NOMO-1 treated with dmso at 0.1 percent for 144 hours (cell line): ENCODE data around the gene KLHL29.
"Not testable (repeated sequence)": the region's sequence is repeated elsewhere in the genome, so short reads cannot be mapped to it uniquely, and the experiment has no call there.

Experiments
- DNase-seq: peaks from one replicate; lab custom pipeline; 2025; ENCODE audit not compliant: unreplicated experiment; lab: John Stamatoyannopoulos, UW

Gene KLHL29

DNA sequence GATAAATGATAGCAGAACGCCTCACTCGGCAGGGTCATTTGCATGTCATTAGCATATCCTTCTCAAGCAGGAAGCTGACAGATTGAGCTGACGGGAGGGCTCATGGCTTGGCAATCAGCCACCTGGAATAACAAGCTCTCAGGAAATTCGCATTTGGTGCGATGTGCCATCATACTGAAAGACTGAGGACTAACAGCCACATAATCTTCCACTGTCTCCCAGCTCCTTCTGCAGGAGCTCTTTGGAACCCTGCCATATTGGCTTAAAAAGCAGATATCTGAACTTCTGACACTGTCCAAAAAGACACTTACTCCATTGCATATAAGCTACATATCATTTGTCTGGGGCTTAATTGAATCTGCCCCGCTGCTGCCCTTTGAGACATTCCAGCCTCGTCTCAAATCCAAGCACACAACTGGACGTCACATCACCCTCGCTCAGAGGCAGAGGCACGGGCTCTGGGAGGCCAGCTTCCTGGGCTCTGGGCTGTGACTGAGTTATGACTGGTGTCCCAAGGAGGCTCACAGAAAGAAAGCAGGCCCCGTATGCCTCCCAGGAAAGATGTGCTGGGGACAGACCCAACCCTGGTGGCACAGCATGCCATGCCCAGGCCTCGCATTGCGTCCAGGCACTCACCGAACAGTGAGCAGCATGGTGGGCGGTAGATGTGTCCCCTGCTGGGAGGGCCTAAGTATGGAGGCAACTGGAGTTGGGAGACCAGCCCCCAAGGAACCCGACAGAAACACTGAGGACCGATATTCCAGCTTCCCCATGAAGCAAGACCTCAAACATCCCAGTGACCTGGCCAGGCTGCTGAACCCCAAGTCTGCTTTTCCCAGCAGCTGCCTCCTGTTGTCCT is 314.0 kb downstream of the KLHL29 start:
- DNase-seq: no peak

DNA sequence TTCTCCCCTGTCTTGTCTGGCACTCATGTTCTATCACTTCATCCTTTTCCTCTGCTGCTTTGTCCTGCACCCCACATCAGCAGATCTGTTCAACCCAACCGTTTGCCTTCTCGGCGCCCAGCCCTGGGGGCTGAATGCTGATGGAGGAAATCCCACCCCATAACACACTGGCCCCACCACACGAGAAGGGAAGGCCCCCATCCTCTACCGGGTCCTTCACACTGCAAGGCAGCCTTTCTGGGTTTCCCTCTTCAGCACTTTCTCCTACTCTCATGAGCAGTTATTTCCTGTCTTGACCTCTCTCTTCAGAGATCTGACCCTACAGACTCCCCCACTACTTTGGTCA is 314.6 kb downstream of the KLHL29 start:
- no peak for DNase-seq

DNA sequence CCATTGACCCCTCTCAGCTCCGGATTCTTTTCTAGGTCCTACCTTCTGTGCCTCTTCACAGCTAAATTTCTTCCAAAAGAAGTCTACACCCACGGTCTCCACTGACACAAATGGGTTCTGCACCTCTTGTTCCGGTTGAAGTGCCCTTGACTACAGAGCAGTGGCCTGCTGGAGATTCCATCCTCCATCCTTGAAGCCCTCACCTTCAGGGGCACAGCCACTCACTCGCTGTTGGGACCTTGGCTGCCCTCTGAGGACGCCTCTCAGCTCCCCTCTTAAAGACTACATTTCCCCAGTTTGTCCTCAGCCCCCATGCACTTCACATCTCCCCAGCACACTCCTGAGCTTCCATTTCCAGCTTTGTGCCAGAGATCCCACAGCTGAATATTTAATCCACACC is 315.6 kb downstream of the KLHL29 start:
- no peak for DNase-seq

DNA sequence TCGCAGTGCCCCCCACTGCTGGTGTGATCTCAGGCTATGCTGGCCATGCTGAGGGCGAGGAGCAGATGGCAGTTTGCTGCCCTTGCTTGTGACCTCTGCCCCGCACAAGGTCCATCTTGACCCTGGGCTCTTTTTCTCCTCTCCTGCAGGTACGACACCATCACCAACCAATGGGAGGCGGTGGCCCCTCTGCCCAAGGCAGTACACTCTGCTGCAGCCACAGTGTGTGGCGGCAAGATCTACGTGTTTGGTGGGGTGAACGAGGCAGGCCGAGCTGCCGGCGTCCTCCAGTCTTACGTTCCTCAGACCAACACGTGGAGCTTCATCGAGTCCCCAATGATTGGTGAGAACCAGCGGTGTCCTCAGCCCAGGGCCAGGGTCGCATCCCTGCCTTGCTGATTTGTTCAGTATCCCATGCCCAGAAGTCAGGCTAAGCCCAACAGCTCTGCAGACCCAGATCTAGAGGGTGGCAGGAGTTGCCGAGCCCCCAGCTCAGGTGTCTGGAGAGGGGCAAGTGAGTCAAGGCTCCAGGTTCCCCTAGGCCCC is 318.1 kb downstream of the KLHL29 start:
- DNase-seq: no peak

DNA sequence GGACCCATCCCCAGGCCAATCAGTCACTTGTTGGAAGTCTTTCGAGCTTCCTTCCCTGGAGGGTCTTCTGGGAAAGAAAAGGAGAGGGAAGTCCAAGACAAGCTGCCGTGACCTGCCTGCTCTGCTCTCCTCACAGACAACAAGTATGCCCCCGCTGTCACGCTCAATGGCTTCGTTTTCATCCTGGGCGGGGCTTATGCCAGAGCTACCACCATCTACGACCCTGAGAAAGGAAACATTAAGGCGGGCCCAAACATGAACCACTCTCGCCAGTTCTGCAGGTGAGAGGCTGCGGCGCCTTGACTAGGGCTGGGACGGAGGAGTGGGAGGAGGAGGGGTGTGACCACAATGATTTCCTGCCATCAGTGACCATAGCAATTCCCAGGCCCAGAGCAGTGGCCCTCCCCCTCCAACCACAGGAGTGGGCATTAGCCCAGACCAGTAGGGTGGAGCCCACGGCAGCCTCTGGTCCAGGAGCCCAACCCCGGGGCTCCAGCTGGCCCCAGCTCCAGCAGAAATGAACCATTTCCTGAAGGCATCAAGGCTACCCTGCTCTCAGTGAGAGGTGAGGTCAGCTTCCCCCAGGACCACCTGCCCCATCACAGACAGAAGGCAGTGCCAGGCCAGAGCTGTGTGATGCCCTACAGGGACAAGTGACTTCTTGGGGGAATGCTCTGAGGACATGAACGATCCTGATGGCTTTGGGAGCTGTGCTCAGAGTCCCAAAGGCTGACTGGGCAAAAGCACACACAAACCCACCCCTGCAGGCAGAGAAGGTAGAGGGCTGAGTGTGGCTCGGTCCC is 318.8 kb downstream of the KLHL29 start:
- no peak for DNase-seq

DNA sequence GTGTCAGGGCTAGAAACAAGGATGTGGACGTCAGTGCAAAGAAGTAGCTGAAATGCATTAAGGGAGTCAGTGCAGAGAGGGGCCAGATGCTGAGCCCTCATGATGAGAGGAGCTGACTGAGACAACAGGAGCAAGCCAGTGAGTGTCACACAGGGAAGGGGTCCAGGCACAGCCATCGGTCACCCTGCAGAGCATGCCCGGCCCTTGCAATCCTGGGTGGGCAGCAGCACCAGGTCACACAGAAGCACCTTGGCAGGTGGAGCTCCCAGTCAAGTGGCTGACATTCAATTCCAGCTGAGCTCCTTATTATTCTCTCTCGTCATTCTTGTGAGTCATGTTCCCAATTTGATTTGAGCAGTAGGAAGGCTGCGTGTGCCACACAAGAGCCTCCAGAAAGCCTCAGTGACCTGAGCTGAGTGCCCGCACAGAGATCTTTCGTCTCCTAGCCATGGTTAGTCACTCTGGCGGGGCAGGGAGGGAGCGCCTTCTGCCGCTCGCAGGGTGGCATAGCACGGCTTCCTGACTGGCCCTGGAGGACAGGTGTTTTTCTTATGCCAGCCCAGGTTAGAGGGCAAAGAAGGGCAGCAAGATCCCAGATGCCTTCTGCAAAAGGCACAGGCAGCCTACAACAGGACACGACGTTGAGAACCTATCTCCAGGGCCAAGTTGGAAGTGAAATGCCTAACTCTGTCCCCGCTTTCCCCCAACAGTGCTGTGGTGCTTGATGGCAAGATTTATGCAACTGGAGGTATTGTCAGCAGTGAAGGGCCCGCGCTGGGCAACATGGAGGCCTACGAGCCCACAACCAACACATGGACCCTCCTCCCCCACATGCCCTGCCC is 321.0 kb downstream of the KLHL29 start:
- no peak for DNase-seq

DNA sequence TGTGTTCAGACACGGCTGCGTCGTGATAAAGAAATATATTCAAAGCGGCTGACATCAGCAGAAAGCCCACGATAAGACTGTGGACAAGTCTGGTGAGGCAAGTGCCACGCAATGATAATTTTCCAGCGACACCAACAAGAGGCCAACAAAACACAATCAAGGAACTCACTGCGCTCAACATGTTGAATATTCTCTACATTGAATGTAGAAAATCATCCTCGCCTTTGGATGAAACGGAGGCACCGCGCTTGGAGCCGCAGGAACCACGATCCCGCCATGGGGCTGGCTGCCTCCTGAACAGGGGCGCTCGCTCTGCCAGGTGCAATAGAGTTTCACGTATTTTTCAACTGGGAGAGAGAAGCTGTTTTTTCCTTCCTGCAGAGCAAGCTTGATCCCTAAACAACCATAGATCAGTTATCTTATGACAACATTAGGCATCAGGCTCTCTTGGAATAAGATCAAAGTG is 321.7 kb downstream of the KLHL29 start:
- DNase-seq: no peak

DNA sequence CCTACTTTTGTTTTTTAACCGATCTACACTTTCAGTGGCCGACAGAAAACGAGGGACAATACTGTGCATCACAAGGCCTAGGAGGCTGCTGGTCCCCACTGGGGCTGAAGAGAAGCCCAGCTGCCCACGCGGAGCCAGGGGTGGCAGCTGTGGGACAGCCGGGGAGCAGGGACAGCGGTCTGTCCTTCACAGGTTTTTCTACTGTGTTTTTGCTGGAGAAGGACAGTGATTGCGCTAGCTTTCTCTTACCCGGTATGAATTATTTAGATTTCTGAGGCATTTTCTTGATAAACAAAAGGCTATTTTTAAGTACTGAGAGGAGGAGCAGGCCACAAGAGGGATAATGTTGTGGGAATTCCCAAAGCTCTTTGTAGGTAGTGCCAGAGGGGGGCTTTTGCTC is 322.1 kb downstream of the KLHL29 start:
- DNase-seq: no peak

DNA sequence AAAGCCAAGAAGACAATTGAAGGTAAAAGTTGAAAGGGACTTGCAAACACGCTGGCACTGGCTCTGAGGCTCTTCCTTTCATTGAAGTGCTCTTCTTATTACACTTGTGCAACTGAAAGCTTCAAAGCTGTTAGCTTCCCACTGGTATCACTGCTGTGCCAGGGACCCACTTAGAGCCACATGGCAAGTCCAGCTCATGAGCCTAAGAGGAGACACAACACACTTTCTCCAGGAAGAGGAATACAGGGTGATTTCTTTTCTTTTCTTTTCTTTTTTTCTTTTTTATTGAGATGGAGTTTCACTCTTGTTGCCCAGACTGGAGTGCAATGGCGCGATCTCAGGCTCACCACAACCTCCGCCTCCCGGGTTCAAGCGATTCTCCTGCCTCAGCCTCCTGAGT is 323.8 kb downstream of the KLHL29 start:
- no peak for DNase-seq

DNA sequence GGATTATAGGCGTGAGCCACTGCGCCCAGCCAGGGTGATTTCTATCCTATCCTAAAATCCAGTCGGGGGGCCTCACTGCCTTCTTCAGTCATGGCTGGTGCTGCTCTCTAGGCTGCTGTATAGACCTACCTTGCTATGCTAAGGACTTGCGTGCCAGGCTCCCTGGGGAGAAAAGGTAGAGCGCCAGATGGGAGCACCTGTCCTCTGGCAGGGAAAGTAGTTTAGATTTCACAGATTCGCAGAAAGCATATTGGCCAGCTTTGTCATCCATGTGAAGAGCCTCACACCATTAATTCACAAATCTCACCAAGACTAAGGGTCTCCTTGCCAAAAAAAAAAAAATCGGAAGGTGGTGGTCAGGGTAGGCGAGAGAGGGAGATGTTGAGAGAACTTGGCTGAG is 324.3 kb downstream of the KLHL29 start:
- DNase-seq: no peak

DNA sequence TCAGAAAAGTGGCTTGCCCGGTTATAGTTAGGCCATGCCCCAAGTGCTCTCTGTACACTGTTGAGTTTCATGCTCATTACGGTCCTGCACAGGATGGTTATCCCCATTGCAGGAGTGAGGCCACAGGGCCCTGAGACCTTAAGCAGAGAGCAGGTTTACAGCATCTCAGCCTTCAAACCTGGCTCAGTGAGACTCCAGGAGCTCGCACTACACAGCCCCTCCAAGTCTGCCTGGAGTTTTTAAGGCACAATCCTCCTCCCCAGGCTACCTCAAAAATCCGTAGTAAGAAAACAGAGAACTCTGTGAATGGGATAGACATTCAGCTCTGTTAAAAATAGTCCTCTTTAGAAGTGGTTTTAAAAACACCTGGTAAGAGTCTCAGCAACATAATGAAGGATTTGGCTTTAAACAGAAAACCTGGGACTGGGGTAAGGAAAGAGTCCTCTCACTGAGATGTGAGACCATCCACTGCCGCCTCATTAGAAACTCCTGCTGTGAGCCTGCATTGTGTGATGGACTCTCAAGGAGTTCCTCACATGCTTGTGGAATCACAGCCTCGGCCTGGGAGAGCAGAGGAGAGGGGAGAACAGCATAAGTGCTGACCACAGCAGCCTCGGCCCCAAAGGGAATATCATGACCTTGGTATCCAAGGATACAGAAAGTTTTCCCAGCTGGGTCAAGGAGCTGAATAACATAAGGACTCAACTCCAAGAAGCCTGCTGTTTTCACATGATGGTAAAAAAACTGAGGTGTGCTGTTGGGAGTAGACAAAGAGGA is 327.2 kb downstream of the KLHL29 start:
- no peak for DNase-seq

DNA sequence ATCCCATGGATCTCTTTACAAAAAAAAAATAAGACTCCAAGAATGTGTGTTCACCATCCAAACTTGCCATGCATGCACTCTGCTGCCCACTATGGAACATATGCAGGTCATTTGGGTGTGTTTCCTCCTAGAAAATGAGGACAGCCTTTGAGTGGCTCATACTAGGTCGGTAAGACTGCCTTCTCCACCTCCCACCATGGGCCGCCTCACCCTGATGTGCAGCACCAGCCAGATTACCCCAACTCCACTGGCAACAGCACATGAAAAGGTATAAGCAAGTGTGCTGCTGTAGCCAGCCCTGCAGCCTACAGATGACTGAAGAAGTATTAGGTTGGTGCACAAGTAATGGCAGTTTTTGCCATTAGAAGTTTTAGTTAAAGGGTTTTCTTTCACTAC is 327.8 kb downstream of the KLHL29 start:
- no peak for DNase-seq

DNA sequence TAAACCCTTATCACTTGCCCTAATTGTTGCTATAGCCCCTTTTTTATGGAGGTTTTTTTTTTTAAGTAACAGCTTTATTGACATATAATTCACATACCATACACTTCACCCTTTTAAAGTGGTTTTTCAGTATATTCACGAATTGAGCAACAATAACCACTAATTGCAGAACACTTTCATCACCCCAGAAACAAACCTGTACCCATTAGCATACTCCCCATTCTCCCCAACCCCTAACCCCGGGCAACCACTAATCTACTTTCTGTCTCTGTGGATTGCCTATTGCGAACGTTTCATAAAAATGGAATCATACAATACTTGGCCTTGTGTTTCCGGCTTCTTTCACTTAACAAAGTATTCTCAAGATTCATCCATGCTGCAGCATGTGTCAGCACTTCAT is 328.4 kb downstream of the KLHL29 start:
- DNase-seq: no peak

DNA sequence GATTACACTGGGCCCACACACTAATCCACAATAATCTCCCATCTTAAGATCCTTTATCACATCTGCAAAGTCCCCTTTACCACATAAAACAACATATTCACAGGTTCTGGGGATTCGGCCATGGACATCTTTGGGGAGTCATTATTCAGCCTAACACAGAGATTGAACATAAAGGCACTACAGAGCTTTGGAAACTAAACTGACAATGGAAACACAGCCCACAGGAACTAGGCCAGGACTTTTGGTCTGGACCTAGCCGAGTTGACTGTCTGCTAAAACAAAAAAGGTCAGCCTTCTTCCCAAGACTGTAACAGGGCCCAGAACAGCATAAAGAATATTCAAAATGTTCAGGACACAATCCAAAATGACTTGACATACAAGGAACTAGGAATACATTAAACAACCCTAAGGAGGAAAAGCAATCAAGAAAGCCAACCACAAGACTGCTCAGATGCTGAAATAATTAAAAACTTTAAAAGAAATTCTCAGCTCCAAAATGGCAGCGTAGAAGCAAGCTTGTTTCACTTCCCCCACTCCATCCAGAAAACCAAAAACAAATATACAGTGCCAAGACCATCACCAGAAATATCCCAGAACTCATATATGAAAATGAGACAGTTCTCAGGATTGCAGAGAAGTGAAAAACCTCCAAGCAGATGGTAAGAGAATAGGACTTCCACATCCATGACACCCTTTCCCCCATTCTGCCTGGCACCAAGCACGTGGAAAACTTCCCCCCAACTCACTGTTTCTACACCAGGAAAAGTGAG is 334.1 kb downstream of the KLHL29 start:
- DNase-seq: no peak

DNA sequence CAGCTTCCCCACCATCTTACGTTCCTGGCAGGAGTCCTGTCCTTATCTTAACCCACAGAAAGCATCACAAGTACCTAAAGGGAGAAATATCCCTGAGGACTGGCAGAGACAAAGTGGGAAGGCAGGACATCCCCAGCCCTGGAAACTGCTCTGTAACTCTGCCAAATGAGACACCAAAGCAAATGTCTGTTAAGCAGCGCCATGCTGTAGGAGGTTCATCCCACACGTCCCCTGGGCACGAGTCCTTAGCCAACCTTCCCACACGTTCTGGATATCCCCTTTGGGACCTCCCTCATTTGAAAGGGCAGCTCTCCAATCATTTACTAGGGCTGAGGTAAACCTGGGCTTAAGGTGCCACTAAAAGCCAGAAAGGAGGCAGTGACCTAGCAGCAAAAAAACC is 334.7 kb downstream of the KLHL29 start:
- DNase-seq: no peak

DNA sequence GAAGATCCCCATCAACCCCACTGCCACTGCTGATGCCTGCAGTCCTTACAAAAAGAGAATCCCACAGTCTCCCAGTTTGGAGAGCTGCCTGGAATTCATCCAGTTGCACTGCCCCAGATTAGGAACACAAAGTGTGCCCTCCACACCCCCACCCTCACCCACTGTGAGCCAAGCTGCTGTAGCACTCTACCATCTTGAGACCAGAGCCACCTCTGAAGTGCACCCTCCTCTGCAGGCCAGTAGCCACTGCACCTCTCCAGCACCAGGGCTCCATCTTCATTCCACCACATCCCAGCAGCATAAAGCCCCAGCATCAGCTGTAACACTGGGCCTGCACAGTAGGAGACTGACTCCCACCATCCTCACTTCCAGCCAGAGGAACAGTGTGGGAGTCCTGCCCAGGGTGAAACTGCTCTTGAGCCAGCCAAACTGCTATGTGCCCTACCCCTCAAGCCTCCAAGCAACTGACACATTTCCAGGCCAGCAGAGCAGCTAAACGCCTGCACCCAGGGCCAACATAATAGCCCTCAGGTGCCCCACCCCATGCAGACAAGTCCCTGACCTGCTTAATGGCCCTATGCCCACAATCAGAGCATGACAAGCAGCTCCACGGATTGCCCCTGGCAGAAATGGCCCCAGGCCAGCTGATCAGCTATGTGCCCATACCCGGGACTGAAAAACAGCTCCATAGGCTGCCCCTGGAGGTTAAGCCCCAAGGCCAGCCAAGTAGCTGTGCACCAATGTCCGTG is 335.9 kb downstream of the KLHL29 start:
- no peak for DNase-seq

DNA sequence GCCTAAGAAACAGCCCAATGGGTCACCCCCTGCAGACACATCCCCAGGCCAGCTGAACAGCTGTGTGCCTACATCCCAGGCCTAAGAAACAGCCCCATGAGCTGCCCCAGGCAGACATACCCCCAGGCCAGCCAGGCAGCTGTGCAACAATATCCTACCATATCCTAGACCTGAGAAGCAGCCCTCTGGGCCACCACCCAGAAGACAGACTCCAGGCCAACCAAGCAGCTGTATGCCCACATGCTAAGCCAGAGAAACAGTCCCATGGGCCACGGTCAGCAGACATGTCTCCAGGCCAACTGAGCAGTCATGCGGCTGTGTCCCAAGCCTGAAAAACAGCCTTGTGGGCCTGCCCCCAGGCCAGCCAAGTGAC is 336.5 kb downstream of the KLHL29 start:
- no peak for DNase-seq

DNA sequence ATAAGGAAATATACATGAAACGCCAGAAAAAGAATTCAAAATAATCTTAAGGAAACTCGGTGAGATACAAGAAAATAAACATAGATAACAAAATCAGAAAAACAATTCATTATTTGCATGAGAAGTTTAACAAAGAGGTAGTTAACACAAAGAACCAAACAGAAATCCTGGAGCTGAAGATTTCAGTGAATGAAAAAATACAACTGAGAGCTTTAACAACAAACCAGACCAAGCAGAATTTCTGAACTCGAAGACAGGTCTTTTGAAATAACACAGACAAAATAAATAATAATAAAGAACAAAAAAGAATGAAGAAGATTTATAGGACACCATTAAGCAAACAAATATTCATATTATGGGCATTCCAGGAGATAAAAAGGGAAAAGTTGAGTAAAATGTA is 337.3 kb downstream of the KLHL29 start:
- no peak for DNase-seq

DNA sequence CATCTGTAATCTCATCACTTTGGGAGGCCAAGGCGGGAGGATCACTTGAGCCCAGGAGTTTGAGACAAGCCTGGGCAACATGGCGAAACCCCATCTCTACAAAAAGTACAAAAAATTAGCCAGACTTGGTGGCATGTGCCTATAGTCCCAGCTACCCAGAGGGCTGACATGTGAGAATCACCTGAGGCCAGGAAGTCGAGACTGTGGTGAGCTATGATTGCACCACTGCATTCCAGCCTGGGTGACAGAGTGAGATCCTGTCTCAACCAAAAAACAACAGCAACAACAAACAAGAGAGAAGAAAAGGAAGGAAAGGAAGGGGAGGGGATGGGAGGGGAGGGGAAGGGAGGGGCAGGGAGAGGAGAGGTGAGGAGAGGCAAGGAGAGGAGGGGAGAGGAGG is 338.1 kb downstream of the KLHL29 start:
- not testable (repeated sequence) for DNase-seq
